Measurements from ENCODE around the gene DBNDD2.

- TF ChIP-seq CTCF (IDR thresholded peaks at IDR 0.05), result no peak
- TF ChIP-seq POLR2A (IDR thresholded peaks at IDR 0.05), result no peak
Measured at GRCh38 chr20:45412653-45413052, 4.6 kb downstream of the DBNDD2 start.

Data from heart left ventricle (tissue), 13 donors.